GM21515 (cell line): ENCODE data around the gene GRIK2.
"Not testable (repeated sequence)": the region's sequence is repeated elsewhere in the genome, so short reads cannot be mapped to it uniquely, and the experiment has no call there.

Source experiments
- ATAC-seq: cut with Tn5 transposase; IDR thresholded peaks from one replicate; pipeline ENCODE4 v1.9.1; 2021; ENCODE audit not compliant: unreplicated experiment

GRIK2 gene

GRCh38 chr6:101614774-101615173 lies 221.3 kb downstream of the GRIK2 start:
- ATAC-seq: no peak

GRCh38 chr6:101626269-101626668 lies 232.8 kb downstream of the GRIK2 start:
- ATAC-seq: no peak

GRCh38 chr6:101630941-101631340 lies 237.4 kb downstream of the GRIK2 start:
- ATAC-seq: no peak

GRCh38 chr6:101633081-101633480 lies 239.6 kb downstream of the GRIK2 start:
- no peak for ATAC-seq

- not testable (repeated sequence) for ATAC-seq
Observed at GRCh38 chr6:101638865-101639264, 245.4 kb downstream of the GRIK2 start.

- ATAC-seq: no peak
Observed at GRCh38 chr6:101640131-101640530, 246.6 kb downstream of the GRIK2 start.

- ATAC-seq: no peak
Observed at GRCh38 chr6:101645770-101646169, 252.3 kb downstream of the GRIK2 start.

- no peak for ATAC-seq
Observed at GRCh38 chr6:101650402-101651100, 257.0 kb downstream of the GRIK2 start.

GRCh38 chr6:101652079-101652478 lies 258.6 kb downstream of the GRIK2 start:
- ATAC-seq: no peak

GRCh38 chr6:101655109-101655508 lies 261.6 kb downstream of the GRIK2 start:
- no peak for ATAC-seq

- ATAC-seq: peak; percentile 94
Observed at GRCh38 chr6:101662111-101662897, 268.8 kb downstream of the GRIK2 start.

GRCh38 chr6:101663100-101663499 lies 269.6 kb downstream of the GRIK2 start:
- no peak for ATAC-seq

- no peak for ATAC-seq
Observed at GRCh38 chr6:101666256-101666655, 272.7 kb downstream of the GRIK2 start.

GRCh38 chr6:101668496-101669030 lies 275.1 kb downstream of the GRIK2 start:
- no peak for ATAC-seq

GRCh38 chr6:101676187-101676586 lies 282.7 kb downstream of the GRIK2 start:
- ATAC-seq: no peak

GRCh38 chr6:101682937-101683336 lies 289.4 kb downstream of the GRIK2 start:
- no peak for ATAC-seq

- ATAC-seq: no peak
Observed at GRCh38 chr6:101683884-101684283, 290.4 kb downstream of the GRIK2 start.

GRCh38 chr6:101686653-101687052 lies 293.1 kb downstream of the GRIK2 start:
- no peak for ATAC-seq

- ATAC-seq: no peak
Observed at GRCh38 chr6:101689156-101689555, 295.6 kb downstream of the GRIK2 start.

- no peak for ATAC-seq
Observed at GRCh38 chr6:101689695-101690094, 296.2 kb downstream of the GRIK2 start.

GRCh38 chr6:101700655-101701054 lies 307.1 kb downstream of the GRIK2 start:
- no peak for ATAC-seq

- ATAC-seq: no peak
Observed at GRCh38 chr6:101703311-101703710, 309.8 kb downstream of the GRIK2 start.
